GM15510 (cell line): ENCODE measurements around the gene RALA.

Experiments
- POLR2A ChIP-seq: IDR thresholded peaks from 3 replicates; pipeline ENCODE4 v1.6.1; 2011; ENCODE audit warnings: borderline replicate concordance; ENCODE audit not compliant: insufficient read length; ENCODE audit errors: extremely low read depth

RALA gene

GRCh38 chr7:39624442-39624807 is 1.1 kb downstream of the RALA start:
- TF ChIP-seq POLR2A, result no peak

GRCh38 chr7:39624935-39625694 is 1.7 kb downstream of the RALA start:
- no peak for TF ChIP-seq POLR2A

GRCh38 chr7:39631736-39632308 is 8.4 kb downstream of the RALA start:
- no peak for TF ChIP-seq POLR2A

GRCh38 chr7:39633563-39634477 is 10.4 kb downstream of the RALA start:
- no peak for TF ChIP-seq POLR2A

- TF ChIP-seq POLR2A, result no peak
Observed at GRCh38 chr7:39634478-39634805, 11.1 kb downstream of the RALA start.

- no peak for TF ChIP-seq POLR2A
Observed at GRCh38 chr7:39637400-39637799, 14.0 kb downstream of the RALA start.

GRCh38 chr7:39637963-39638485 is 14.7 kb downstream of the RALA start:
- TF ChIP-seq POLR2A, result no peak

- TF ChIP-seq POLR2A, result no peak
Observed at GRCh38 chr7:39642896-39643295, 19.5 kb downstream of the RALA start.

GRCh38 chr7:39644170-39644569 is 20.8 kb downstream of the RALA start:
- TF ChIP-seq POLR2A, result no peak

- TF ChIP-seq POLR2A, result no peak
Observed at GRCh38 chr7:39645482-39646407, 22.4 kb downstream of the RALA start.

GRCh38 chr7:39647816-39648215 is 24.4 kb downstream of the RALA start:
- TF ChIP-seq POLR2A, result no peak

GRCh38 chr7:39650676-39651075 is 27.3 kb downstream of the RALA start:
- TF ChIP-seq POLR2A, result no peak

- no peak for TF ChIP-seq POLR2A
Observed at GRCh38 chr7:39651265-39651664, 27.9 kb downstream of the RALA start.

- no peak for TF ChIP-seq POLR2A
Observed at GRCh38 chr7:39656415-39656814, 33.0 kb downstream of the RALA start.
